Stimulated activated CD4-positive, alpha-beta T cell treated with anti-CD3 and anti-CD28 coated beads, Interleukin-4, amount 100 ng/mL, for 48 hours (primary cell): ENCODE results near the gene UVRAG.

ENCODE experiments used
- DNase-seq, 2 donors: peaks; one replicate each; pipeline ENCODE4 v3.0.0-alpha.2; 2020; ENCODE audit warnings: low read depth in 2 of 2

Gene UVRAG

DNA sequence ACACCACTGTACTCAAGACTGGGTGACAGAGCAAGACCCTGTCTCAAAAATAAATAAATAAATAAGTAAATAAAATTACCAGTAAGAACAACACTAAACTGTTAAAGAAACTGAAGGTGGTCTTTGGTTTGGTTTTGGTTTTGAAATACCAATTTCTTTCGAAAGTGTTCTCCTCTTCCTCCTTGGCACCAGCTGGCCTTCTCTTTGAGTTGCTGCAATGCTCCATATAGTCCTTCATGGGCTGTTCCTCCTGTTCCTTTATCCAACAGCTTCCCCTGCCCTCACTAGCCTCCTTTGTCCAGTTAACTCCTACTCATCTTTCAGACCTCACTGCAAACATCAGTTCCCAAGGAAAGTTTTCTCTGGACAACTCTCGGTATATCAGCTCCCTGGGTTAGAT is 5.0 kb upstream of the UVRAG start:
- DNase-seq: no peak

DNA sequence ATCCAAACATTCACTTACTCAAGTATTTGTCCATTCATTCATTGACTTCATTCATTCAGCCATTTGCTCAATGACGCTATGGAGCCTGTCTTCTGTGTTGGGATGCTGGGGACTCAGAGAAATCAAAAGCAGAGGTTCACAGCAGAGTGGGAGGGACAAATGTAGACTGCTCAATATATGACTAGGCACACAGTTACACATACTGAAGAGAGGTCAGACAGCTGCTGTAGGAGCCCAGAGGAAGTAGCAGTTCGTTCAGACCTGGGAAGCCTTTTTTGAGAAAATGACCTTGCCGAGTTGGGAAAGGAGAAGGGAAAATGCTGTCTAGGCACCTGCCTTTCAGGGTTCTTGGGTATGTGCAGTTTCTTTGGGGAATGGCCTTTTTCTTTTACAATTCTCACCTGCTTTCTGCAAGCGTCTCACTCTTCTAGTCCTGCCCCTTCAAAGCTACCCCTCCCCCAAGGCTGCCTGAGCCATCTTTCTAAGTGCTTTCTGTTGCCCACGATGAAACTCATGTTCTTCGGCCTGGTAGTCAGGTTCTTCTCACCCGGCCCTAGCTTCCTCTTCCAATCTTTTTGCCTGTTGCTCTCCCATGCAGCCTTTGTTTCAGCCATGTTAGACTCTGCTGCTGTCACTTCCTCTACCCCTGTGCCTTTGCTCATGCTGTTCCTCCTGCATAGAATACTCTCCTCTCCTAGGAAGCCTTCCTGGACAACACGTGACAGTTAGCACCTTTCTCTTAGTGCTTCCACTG is 4.2 kb upstream of the UVRAG start:
- DNase-seq: no peak

DNA sequence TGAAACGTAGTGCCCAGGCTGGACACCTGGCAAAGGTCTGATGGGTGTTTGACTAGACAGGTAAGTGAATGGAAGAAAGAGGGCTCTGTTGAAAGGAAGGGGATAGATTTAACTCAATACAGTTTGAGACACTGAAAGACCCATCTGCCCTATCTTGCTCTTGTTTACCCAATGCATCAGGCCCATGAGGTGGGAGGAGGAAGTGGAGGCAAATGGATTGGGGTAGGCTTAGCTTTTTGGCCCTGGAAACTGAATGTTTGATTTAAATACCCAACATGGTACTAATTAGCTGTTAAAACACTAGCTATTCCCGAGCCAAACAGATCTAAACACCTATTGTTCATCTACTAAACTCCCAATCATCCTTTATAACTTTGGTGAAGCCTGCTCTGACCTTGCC is 3.5 kb upstream of the UVRAG start:
- no peak for DNase-seq

DNA sequence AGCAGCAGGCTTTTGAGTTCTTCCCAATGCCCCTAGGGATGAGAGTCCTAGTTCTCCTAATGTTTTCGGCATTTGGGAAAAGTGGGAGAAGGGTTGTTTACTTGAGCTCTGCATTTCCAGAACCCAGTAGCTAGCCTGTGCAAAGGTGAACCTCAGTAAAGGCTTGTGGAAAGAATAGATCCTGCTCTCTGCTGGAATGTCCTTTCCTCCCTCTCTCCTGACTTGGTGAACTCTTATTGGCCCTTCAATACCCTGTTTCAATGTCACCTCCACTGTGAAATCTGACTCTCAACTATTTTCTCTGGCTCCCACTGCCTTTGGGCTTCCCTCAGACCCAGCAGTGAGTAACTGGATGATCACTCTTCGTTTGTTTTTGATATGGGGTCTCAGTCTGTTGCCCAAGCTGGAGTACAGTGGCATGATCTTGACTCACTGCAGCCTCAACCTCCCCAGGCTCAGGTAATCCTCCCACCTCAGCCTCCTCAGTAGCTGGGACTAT is 2.4 kb upstream of the UVRAG start:
- DNase-seq: no peak

DNA sequence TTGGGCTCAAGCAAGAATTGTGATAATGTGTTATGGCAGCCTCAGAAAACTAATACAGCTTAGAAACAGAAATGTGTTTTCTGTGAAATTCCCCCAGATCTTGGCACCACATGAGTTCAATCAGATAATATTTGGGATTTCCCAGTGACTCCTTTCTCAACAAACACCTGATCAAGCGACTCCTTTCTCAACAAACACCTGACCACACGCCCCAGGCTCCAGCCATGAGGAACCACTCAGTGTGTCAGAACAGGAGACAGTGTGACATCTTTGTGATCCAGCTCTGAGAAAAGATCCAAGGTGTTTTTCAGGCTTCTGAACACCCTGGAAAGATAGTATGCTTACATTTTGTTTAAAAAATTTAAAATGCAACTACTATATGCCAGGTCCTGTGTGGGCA is 1.9 kb upstream of the UVRAG start:
- DNase-seq: no peak

DNA sequence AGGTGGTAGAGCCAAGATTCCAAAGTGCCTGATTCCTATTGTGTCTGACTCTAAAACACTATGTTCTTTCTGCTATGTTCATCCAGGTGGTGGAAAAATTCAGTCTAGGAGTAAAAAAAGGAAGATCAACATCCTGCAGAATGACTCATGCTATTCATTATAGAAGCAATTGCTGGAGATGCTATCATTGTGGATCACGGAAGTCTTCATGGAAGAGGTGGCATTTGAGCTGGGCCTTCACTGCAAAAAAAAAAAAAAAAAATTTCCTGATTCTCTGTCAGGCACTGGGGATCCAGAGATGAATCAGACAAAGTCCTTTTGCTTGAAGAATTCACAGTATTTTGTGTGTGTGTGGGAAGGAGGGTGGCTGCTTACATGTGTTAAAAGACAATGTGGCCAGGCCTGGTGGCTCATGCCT is 1.4 kb upstream of the UVRAG start:
- DNase-seq: no peak

DNA sequence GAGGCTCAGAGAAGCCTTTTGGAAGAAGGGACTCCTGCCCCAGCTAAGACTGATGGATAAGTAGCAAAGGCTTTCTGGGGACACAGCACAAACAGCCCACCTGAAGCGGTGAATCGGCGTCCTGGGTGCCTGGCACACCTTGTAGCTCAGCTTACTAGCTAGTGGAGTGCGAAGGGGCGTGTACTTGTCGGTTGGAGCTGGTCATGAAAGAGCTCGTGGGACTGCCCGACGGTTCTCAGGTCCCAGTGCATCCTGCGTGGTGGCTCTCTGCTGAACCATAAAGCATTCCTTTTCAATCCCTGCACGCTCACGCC is 690 bp upstream of the UVRAG start:
- DNase-seq: no peak

DNA sequence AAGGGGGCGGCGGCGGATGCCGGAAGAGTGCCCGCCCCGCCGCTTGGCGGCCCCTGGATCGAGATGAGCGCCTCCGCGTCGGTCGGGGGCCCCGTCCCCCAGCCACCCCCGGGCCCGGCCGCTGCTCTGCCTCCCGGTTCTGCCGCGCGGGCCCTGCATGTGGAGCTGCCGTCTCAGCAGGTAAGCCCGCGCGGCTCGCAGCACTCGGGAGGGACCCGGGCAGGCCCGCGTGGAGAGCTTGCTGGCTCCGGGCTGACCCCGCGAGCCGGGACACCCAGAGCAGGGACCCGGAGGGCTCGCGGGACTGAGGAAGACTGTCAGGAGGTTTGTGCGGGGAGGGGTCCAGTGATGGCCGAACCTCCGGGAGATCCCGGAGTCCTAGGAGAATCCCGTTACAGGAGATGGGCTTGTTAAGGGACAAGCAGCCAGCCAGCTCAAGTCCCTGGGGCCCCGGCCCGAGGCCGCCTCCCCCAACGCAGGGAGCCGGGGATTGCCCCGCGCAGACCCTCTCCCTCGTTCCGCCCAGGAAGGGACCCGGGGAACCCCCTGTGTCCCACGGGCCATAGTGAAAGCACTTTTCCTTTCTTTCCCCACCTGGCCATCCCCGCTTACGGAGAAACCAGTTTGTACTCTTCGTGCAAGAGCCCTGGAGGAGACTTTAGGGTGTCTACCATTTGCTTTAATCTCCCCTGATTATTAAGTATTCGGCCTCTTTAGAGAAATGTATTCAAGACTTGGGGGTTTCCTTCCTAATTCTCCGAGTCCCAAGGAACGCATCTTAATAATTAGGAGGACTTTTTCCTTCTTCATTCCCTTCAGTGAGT is 547 bp downstream of the UVRAG start:
- DNase-seq: peak; percentile 21 to 44

DNA sequence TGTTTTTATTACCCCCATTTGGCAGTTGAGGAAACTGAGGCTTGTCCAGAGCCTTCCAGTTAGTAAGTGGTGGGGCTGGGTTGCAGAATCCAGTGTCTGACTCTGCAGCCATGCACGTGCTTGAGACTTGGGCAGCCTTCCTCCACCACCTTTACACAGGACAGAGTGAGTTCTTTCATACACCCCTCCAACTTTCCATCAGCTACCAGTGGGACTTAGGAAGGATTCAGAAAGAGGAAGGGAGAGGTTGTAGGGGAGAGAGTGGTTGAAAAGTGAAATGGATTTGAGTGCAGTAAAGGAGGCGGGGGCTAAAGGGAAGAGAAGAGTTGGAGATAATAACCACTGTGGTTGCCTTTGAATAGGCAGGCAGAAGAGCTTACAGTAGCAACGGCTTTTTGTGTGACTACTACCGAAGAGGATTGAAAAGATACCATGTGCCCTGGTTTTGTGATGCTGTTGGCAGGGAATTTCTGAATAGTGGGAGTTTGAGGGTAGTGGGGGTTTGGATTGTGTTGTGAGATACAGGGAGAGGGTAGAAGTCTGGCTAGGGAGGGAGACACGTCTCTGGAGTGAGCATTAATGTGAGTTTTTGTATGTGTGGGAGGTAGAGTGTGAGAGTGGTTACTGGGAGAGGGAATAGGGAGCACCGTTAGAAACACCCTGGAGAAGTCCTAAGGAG is 1.7 kb downstream of the UVRAG start:
- DNase-seq: no peak

DNA sequence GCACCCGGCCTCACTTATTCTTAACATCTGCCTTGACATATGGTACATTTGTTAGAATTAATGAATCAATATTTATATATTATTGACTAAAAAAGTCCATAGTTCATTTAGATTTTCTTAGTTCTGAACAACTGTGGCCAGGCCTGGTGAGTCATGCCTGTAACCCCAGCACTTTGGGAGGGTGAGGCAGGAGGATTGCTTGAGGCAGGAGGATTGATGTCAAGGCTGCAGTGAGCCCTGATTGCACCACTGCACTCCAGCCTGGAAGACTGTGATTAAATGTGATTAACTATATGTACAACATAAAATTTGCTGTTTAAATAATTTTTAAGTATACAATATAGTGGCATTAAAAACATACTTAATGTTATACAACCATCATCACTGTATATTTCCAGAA is 5.6 kb downstream of the UVRAG start:
- DNase-seq: no peak

DNA sequence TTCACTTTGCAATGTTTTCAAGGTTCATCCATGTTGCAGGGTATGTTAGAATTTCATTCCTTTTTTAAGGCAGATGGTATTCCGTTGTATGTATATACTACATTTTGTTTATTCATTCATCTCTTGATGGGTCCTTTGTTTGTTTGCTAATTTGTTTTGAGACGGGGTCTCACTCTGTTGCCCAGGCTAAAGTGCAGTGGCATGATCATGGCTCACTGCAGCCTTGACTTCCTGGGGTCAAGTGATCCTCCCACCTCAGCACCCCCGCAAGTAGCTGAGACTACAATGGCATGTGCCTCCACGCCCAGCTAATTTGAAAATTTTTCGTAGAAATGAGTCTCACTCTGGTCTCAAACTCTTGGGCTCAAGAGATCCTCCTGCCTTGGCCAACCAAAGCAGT is 6.2 kb downstream of the UVRAG start:
- no peak for DNase-seq

DNA sequence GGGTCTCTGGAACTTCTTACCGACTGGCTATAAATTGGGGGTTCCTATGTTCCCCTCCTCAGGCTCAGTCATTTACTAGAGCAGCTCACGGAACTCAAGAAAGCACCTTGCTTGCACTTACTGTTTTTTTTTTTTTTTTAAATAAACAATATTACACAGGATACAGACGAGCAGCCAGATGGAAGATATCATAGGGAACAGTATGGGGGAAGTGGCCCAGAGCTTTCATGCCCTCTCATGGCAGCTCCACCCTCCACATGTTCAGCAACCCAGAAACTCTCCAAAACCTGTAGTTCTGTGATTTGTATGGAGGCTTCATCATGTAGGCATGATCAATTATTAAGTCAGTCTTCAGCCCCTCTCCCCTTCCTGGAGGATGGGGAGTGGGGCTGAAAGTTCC is 7.5 kb downstream of the UVRAG start:
- DNase-seq: no peak

DNA sequence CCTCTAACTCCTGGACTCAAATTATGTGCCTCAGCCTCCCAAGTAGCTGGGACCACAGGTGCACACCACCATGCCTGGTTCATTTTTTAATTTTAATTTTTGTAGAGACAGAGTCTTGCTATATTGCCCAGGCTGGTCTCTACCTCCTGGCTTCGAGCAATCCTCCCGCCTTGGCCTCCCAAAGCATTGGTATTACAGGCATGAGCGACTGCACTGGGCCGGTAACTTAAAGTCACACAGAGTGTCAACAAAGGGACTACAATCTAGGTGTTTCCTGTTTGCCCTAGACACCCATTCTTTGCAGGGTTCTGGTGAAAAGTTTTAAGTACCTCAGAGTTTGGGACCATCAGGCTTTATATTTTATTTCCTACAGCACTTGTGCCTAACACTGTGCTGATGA is 8.4 kb downstream of the UVRAG start:
- no peak for DNase-seq

DNA sequence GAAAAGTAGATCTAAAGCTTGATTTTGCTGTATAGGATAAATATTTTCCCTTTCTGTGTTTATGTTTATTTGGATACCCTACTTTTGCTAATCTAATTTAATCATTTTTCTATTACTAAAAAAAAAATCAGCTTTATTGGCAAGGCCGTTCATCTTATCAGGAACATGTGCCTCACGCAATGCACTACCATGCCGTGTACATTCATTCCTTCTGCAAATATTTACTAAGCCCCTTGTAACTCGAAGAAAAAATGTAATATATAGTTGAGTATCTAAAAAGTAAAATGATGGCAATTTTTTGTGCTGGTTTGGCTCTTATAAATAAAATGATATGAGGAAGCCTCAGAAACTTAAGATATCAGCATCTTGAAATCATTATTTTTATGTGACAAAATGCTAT is 8.9 kb downstream of the UVRAG start:
- no peak for DNase-seq

DNA sequence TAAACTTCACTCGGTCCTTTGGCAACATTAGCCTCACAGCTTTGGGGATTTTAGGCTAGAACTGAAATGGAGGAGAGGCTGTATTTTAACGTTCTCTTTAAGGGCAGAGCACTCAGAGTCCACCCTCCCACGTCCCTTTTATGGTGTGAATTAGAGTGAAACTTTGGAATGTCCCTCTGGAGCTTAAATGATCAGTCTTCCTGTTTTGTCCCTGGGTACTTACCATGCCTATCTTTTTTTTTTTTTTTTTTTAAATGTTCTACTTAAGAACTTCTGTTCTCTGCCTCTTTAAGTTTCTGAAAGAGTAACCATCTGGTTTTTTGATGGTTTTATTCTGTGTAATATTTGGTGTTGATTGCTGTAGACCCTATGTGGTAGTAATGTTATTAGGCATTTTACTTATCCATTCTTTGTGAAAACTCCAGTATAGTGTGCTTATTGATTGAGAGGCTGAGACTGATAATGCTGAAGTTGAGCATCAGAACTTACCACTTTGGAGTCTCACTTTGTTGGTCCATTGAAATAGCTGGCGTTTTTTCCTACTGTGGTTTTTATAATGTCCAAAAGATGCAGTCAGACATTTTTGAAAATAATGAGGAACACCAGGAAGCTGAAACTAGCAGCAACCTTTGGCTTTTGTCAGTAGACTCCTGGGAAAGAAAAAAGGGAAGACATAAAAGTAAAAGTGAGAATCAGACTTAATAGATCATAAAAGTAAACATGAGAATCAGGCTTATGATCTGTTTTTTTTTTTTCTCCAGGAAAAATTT is 11.6 kb downstream of the UVRAG start:
- no peak for DNase-seq

DNA sequence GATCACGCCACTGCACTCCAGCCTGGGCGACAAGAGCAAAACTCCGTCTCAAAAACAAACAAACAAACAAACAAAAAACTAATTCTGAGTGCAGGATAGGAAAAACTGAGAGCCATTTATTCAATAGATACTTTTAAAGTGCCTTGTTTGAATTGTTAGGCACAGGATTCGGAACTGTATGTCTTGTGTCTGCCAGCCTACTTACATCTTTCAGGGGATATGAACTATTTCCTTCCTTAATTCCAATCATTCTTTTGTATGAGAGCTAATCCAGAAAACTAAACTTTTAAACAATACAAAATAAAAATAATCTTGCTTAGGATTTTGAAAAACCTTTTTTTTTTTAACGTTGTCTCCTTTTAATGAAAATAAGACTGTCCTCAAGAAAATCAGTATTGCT is 12.6 kb downstream of the UVRAG start:
- DNase-seq: no peak

DNA sequence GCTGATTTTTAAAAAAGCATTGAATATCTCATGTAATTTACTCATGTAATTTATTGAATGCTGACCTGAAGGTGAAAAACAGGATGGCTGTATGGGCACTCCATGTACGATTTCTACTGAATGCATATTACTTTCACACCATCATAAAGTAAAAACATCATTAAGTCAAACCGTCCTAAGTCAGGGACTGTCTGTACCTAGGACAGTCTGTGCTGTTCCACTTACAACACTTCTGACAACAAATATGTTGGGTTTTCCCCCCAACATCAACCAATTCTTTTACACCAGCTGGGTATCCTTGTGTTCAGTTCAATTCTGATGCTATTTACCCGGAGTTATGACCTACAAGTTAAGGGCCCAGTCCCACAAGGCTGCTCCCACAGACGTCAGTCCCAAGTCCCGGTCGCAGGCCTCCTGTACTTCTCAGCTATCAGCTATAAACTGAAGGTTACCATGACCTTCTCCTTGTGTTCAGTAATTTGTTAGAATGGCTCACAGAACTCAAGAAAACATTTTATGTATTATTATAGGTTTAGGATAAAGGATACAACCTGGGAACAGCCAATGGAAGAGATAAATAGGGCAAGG is 17.0 kb downstream of the UVRAG start:
- no peak for DNase-seq

DNA sequence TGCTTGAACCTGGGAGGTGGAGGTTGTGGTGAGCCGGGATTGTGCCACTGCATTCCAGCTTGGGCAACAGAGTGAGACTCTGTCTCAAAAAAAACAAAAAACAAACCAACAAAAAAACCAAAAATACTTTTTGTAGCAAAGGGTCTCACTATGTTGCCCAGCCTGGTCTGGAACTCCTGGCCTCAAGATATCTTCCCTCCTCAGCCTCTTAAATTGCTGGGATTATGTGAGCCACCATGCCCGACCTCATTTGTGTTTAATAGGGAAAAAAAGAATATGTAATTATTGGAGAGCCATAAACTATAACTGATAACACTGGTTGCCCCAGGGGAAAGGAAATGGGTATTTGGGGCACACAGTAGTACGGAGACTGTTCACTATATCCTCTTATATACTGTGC is 19.7 kb downstream of the UVRAG start:
- no peak for DNase-seq

DNA sequence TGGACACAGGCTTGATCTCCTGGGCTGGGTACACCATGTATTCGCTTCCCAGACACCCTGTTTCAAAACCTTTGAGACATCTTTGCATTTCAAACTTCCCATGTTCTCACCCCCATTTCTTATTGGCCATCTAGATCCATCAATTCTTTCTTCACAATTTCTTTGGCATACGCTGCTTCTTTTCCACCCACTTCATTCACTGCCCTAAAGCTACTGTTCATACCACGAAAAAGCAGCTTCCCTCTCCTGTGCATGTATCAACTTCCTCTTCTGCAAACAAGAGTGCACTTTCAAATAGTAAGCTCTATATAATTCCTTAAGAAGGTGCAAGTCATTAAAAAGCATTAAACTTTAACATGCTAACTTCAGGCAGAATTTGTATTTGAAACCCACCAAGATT is 21.4 kb downstream of the UVRAG start:
- no peak for DNase-seq

DNA sequence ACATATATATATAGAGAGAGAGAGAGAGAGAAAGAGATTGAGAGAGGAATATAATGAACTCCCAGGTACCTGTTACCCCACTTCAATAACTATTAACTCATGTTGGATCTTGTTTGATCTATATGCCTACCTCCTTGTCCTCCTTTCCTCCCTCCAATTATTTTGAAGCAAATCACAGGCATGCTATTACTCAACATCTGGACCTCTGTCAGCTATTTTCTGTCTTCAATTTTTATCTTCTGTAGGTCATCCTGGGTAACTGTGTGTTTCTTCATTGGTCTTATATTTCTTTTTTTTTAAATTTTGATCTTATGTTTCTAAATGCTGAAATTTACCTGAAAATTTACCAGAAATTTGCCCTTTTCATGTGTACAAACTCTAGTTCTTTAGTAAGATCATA is 24.8 kb downstream of the UVRAG start:
- no peak for DNase-seq

DNA sequence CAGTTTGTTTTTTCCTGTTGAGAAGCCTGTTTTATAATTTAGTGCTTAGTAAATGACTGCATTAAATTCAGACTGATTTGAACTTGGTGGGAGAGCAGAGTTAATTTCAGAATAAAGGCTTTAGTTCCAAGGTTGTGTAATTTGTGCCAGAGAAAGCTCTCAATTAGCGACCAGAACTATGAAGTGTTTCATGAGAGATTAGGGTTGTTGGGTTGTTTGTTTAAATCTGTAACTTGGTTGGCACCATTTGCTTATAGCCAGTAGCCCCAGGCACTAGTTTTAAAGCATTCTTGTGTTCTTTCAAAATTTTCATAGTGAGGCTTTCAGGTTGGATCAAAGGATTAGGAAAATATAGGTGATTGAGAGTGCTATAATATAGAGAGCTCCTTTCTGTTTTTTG is 25.5 kb downstream of the UVRAG start:
- DNase-seq: no peak

DNA sequence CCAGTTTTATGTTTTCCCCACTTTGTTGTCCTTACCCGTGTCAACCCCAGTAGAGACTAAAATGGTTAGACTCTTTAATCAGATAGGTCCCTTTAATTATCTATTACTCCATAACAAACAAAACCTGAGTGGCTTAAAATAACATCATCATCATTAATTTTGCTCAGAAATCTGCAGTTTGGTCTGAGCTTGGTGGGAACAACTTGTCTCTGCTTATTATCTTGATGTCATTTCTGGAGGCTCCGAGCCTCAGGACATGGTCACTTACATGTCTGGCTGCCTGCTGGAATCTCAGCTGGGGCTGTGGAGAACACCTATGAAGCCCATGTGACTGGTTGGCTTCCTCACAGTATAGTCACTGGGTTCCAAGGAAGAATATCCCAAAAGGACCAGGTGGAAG is 26.7 kb downstream of the UVRAG start:
- no peak for DNase-seq
